NCI-H2227 (cell line): ENCODE results near the gene L1CAM.
"Not testable (repeated sequence)": the region's sequence is repeated elsewhere in the genome, so short reads cannot be mapped to it uniquely, and the experiment has no call there.

Experiments
- DNase-seq: peaks from one replicate; lab custom pipeline; 2025; ENCODE audit not compliant: unreplicated experiment; lab: John Stamatoyannopoulos, UW

Gene L1CAM

GRCh38 chrX:153830640-153831428 lies 55.1 kb downstream of the L1CAM start:
- DNase-seq, result peak; percentile 67

- peak; percentile 51 for DNase-seq
Measured at GRCh38 chrX:153829799-153830639, 56.0 kb downstream of the L1CAM start, which contains the start of gene PDZD4. Gene PDZD4, minus strand, starts transcription at chrX:153830544. Its CDS starts 246 bp downstream, at chrX:153830298.

- DNase-seq, result no peak
Measured at GRCh38 chrX:153829549-153829798, 56.5 kb downstream of the L1CAM start.

GRCh38 chrX:153828723-153829548 lies 57.0 kb downstream of the L1CAM start:
- no peak for DNase-seq

- DNase-seq, result no peak
Measured at GRCh38 chrX:153828308-153828707, 57.7 kb downstream of the L1CAM start.

GRCh38 chrX:153827903-153828302 lies 58.1 kb downstream of the L1CAM start:
- DNase-seq, result no peak

GRCh38 chrX:153827016-153827415 lies 59.0 kb downstream of the L1CAM start:
- no peak for DNase-seq

GRCh38 chrX:153825042-153825441 lies 60.9 kb downstream of the L1CAM start:
- no peak for DNase-seq

GRCh38 chrX:153824348-153824747 lies 61.6 kb downstream of the L1CAM start:
- DNase-seq, result no peak

- no peak for DNase-seq
Measured at GRCh38 chrX:153821066-153821465, 64.9 kb downstream of the L1CAM start.

GRCh38 chrX:153820601-153821000 lies 65.4 kb downstream of the L1CAM start:
- DNase-seq, result peak; percentile 39

- DNase-seq, result no peak
Measured at GRCh38 chrX:153819384-153820040, 66.5 kb downstream of the L1CAM start.

- DNase-seq, result peak; percentile 80
Measured at GRCh38 chrX:153818571-153819383, 67.2 kb downstream of the L1CAM start.

GRCh38 chrX:153818064-153818463 lies 67.9 kb downstream of the L1CAM start:
- not testable (repeated sequence) for DNase-seq

- no peak for DNase-seq
Measured at GRCh38 chrX:153816831-153817690, 68.9 kb downstream of the L1CAM start.

- no peak for DNase-seq
Measured at GRCh38 chrX:153814591-153815315, 71.2 kb downstream of the L1CAM start.

- no peak for DNase-seq
Measured at GRCh38 chrX:153813161-153813560, 72.8 kb downstream of the L1CAM start.

- DNase-seq, result peak; percentile 82
Measured at GRCh38 chrX:153812220-153812619, 73.8 kb downstream of the L1CAM start.
